ENCODE measurements around the gene KCNMB2. TPM values are rescaled to one million over a fixed set of nuclear protein-coding genes. Genes with fewer than 3 reads are reported as not detected.

The KCNMB2 gene
- polyA plus RNA-seq, 1 of the 3 experiments (the other 2 are of a cell fraction): not detected

DNA sequence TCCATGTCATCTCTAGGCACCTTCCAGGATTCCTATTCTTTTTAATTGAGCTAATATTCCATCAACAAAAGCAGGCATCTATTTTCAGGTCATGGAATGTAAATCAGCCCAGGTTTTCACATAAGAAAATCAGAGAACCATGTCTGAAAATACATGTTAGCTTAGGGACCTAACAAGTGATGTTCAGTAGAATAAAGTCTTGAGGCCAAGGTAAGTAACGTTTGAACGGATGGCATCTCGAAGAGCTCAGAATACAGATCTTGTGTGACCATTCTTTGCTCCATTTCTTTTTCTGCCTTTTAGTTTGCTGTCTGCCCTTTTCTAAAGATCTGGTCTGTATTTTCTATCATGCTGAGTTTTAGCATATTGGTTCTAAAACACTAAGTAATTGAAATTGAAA, 16.5 kb upstream of the KCNMB2 start:
- Histone ChIP-seq H3K27ac (ENCODE audit: low read depth in 2 of 2, low read length in 1 of 2) (no peak overlapping the region), H4K20me1 (ENCODE audit: insufficient read depth) (no peaks in the 10 kb centered on the region), H3K36me3 (replicated peaks in 1 of 2; ENCODE audit: control insufficient read depth in 1 of 2, insufficient read depth in 2 of 2, low read length in 1 of 2) (no peaks in the 10 kb centered on the region), H2AFZ (ENCODE audit: low read depth) (no peak overlapping the region), H3K4me1 (ENCODE audit: control insufficient read depth in 1 of 2, insufficient read depth in 2 of 2, low read depth in 1 of 2, low read length in 1 of 2) (peaks cover 0 to 3% of the 10 kb centered on the region in 2 experiments; a peak in 1 of 4 replicates), H3K9ac (no peak overlapping the region), H3F3A (replicated peaks; ENCODE audit: insufficient read depth) (no peaks in the 10 kb centered on the region), H3K4me3 (ENCODE audit: low read depth in 2 of 2, low read length in 1 of 2) (no peak overlapping the region), H3K27me3 (ENCODE audit: insufficient read depth) (no peaks in the 10 kb centered on the region), H3K9me2 (no peaks in the 10 kb centered on the region), H3K9me3 (0 out of 2 replicates have a peak, but pooled peaks cover 6% of the 10 kb centered on the region), H3K79me2 (ENCODE audit: insufficient read depth) (no peaks in the 10 kb centered on the region), H3K4me2 (no peak overlapping the region)
- WGBS (ENCODE audit: low lambda C conversion rate): 87% methylated on average over 3 of the region's 3 CpGs
- no peak for DNase-seq
- POLR2A ChIA-PET: no interaction called here
- CTCF ChIA-PET: interaction anchor here (2.0 kb wide), 1 partner anchor 16 kb away, joined by 5 read pairs; no protein-coding TSS in a partner anchor
- TF ChIP-seq RXRA (IDR thresholded peaks at IDR 0.05; ENCODE audit: borderline replicate concordance, low read depth) (no peak), MAX (IDR thresholded peaks at IDR 0.05; ENCODE audit: low read depth) (no peak), GABPA (IDR thresholded peaks at IDR 0.05; ENCODE audit: low read depth) (no peak), MEF2A (IDR thresholded peaks at IDR 0.05; ENCODE audit: borderline replicate concordance, low read depth) (no peak), FOXM1 (IDR thresholded peaks at IDR 0.05; ENCODE audit: low read depth) (no peak), IRF3 (IDR thresholded peaks at IDR 0.05; ENCODE audit: low read depth, low read length) (no peak), NFIC (IDR thresholded peaks at IDR 0.05; ENCODE audit: borderline replicate concordance) (no peak), RFX5 (IDR thresholded peaks at IDR 0.05; ENCODE audit: low read length) (no peak), USF2 (IDR thresholded peaks at IDR 0.05; ENCODE audit: borderline replicate concordance, low read depth, low read length) (no peak), EZH2phosphoT487 (IDR thresholded peaks at IDR 0.05; ENCODE audit: borderline replicate concordance, low read depth) (no peak), TCF12 (IDR thresholded peaks at IDR 0.05) (no peak), PBX3 (IDR thresholded peaks at IDR 0.05) (no peak), SIN3A (IDR thresholded peaks at IDR 0.05; ENCODE audit: borderline replicate concordance, low read depth, low read length) (no peak), SMC3 (IDR thresholded peaks at IDR 0.05; ENCODE audit: low read depth, low read length) (no peak), FOSL2 (IDR thresholded peaks at IDR 0.05; ENCODE audit: borderline replicate concordance, low read depth) (no peak)
- TF ChIP-seq, protein P1, sequence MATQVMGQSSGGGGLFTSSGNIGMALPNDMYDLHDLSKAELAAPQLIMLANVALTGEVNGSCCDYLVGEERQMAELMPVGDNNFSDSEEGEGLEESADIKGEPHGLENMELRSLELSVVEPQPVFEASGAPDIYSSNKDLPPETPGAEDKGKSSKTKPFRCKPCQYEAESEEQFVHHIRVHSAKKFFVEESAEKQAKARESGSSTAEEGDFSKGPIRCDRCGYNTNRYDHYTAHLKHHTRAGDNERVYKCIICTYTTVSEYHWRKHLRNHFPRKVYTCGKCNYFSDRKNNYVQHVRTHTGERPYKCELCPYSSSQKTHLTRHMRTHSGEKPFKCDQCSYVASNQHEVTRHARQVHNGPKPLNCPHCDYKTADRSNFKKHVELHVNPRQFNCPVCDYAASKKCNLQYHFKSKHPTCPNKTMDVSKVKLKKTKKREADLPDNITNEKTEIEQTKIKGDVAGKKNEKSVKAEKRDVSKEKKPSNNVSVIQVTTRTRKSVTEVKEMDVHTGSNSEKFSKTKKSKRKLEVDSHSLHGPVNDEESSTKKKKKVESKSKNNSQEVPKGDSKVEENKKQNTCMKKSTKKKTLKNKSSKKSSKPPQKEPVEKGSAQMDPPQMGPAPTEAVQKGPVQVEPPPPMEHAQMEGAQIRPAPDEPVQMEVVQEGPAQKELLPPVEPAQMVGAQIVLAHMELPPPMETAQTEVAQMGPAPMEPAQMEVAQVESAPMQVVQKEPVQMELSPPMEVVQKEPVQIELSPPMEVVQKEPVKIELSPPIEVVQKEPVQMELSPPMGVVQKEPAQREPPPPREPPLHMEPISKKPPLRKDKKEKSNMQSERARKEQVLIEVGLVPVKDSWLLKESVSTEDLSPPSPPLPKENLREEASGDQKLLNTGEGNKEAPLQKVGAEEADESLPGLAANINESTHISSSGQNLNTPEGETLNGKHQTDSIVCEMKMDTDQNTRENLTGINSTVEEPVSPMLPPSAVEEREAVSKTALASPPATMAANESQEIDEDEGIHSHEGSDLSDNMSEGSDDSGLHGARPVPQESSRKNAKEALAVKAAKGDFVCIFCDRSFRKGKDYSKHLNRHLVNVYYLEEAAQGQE (IDR thresholded peaks at IDR 0.05; ENCODE audit: low read depth, low read length): no peak

Measured in SK-N-SH (cell line).